ENCODE results near the gene ALKBH8.

ALKBH8 gene

DNA sequence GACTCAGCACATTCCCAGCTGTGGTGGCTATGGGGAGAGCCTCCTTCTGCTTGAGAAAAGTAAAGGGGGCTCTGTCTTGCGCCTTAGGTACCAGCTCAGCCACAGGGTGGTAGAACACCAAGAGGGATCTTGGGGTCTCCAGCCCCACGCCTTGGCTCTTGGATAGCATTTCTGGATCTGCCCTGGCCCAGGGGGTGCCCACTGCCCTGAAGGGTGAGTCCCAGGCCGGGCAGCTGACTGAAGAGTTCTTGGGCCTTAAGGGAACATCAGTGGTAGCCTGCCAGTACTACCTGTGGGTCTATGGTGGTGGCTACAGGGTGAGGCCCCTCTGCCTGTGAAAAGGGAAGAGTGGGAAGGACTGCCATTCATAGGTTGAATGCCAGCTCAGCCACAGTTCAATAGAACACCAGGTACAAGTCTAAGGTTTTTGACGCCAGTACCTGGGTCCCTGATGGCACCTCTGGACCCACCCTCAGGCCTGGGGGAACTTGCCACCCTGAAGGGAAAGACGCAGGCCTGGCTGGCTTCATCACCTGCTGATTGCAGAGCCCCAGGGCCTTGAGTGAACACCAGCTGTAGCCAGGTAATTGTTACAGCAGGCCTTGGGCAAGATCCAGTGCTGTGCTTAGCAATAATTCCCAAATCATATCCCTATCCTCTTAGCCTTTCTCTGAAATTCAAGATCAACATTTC lies 111.8 kb downstream of the ALKBH8 start:
- ChIA-PET POLR2A (no interaction called here), CTCF (interaction anchor here (1.0 kb wide), 1 partner anchor 8 kb away, joined by 3 read pairs; no protein-coding TSS in a partner anchor)
- no peak for DNase-seq (ENCODE audit: extremely low spot score)
- TF ChIP-seq, protein P1, sequence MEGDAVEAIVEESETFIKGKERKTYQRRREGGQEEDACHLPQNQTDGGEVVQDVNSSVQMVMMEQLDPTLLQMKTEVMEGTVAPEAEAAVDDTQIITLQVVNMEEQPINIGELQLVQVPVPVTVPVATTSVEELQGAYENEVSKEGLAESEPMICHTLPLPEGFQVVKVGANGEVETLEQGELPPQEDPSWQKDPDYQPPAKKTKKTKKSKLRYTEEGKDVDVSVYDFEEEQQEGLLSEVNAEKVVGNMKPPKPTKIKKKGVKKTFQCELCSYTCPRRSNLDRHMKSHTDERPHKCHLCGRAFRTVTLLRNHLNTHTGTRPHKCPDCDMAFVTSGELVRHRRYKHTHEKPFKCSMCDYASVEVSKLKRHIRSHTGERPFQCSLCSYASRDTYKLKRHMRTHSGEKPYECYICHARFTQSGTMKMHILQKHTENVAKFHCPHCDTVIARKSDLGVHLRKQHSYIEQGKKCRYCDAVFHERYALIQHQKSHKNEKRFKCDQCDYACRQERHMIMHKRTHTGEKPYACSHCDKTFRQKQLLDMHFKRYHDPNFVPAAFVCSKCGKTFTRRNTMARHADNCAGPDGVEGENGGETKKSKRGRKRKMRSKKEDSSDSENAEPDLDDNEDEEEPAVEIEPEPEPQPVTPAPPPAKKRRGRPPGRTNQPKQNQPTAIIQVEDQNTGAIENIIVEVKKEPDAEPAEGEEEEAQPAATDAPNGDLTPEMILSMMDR (IDR thresholded peaks at IDR 0.05; ENCODE audit: control extremely low read depth, extremely low read depth, low read depth, missing control alignments): no peak
